ENCODE measurements around the gene TNRC18. TPM values are rescaled to one million over a fixed set of nuclear protein-coding genes. Genes with fewer than 3 reads are reported as not detected.

The TNRC18 gene
- total RNA-seq, 2 experiments from 2014 or later: 12.2 to 64.2 TPM

- H4K20me1 ChIP-seq (ENCODE audit: insufficient read depth, low read length): no peaks in the 10 kb centered on the region; the same call in 1 of the 2 replicates
- POLR2A ChIA-PET: interaction anchor here (1.1 kb wide), 1 partner anchor 24 kb away, joined by 7 read pairs; no protein-coding TSS in a partner anchor
- no peak overlapping the region for H3K4me3 ChIP-seq (ENCODE audit: low read depth, low read length, poor library complexity, severe bottlenecking)
- TF ChIP-seq CTCF (conservative IDR thresholded peaks at IDR 0.05; ENCODE audit: low read length) (no peak), EZH2phosphoT487 (IDR thresholded peaks at IDR 0.05; ENCODE audit: borderline replicate concordance, low read depth, low read length) (no peak)
- CTCF ChIA-PET (ENCODE audit: unreplicated experiment): interaction anchor here (0.6 kb wide), 1 partner anchor 229 kb away, joined by 3 read pairs; no protein-coding TSS in a partner anchor
- H3K4me1 ChIP-seq (ENCODE audit: insufficient read depth, low read length, poor library complexity, severe bottlenecking): no peaks in the 10 kb centered on the region
- DNase-seq (ENCODE audit: low spot score): no peak
- no peaks in the 10 kb centered on the region for H3K9me3 ChIP-seq (ENCODE audit: low read length)
- intact Hi-C loops (cut with micrococcal nuclease; ENCODE audit: unreplicated experiment): no loop called here
- no peaks in the 10 kb centered on the region for H3K79me2 ChIP-seq (ENCODE audit: insufficient read depth, low read depth, low read length)
- H2AFZ ChIP-seq (ENCODE audit: low read length): no peak overlapping the region
- H3K9me2 ChIP-seq (ENCODE audit: insufficient read depth, low read length): no peaks in the 10 kb centered on the region
- no peaks in the 10 kb centered on the region for H3K36me3 ChIP-seq (ENCODE audit: insufficient read depth, low read length)
- H3K27ac ChIP-seq (ENCODE audit: low read depth, low read length, poor library complexity, severe bottlenecking): no peak overlapping the region
- no TSS peak for BruUV-seq (replicated peaks)
- no peak overlapping the region for H3K4me2 ChIP-seq (ENCODE audit: low read length)
Measured at GRCh38 chr7:5379546-5379945, 44.1 kb downstream of the TNRC18 start.

- Histone ChIP-seq H3K79me2 (ENCODE audit: insufficient read depth, low read depth, low read length) (no peaks in the 10 kb centered on the region), H3K9me2 (ENCODE audit: insufficient read depth, low read length) (no peaks in the 10 kb centered on the region), H3K4me3 (ENCODE audit: low read depth, low read length, poor library complexity, severe bottlenecking) (no peak overlapping the region), H3K36me3 (ENCODE audit: insufficient read depth, low read length) (peaks cover 3% of the 10 kb centered on the region; the same call in 1 of the 2 replicates), H3K27ac (ENCODE audit: low read depth, low read length, poor library complexity, severe bottlenecking) (no peak overlapping the region), H4K20me1 (ENCODE audit: insufficient read depth, low read length) (no peaks in the 10 kb centered on the region; the same call in 1 of the 2 replicates), H3K9me3 (ENCODE audit: low read length) (no peaks in the 10 kb centered on the region), H3K4me1 (ENCODE audit: insufficient read depth, low read length, poor library complexity, severe bottlenecking) (no peaks in the 10 kb centered on the region), H2AFZ (ENCODE audit: low read length) (no peak overlapping the region), H3K4me2 (ENCODE audit: low read length) (no peak overlapping the region)
- CTCF ChIA-PET (ENCODE audit: unreplicated experiment): no interaction called here
- intact Hi-C loops (cut with micrococcal nuclease; ENCODE audit: unreplicated experiment): no loop called here
- POLR2A ChIA-PET: interaction anchor here (1.1 kb wide), 1 partner anchor 20 kb away, joined by 3 read pairs; no protein-coding TSS in a partner anchor
- BruUV-seq (replicated peaks): no TSS peak
- DNase-seq (ENCODE audit: low spot score): no peak
- TF ChIP-seq EZH2phosphoT487 (IDR thresholded peaks at IDR 0.05; ENCODE audit: borderline replicate concordance, low read depth, low read length): no peak
- no peak for TF ChIP-seq CTCF (conservative IDR thresholded peaks at IDR 0.05; ENCODE audit: low read length)
Measured at GRCh38 chr7:5377816-5378215, 45.8 kb downstream of the TNRC18 start.

- no peak overlapping the region for H3K4me3 ChIP-seq (ENCODE audit: low read depth, low read length, poor library complexity, severe bottlenecking)
- H3K79me2 ChIP-seq (ENCODE audit: insufficient read depth, low read depth, low read length): no peaks in the 10 kb centered on the region
- intact Hi-C loops (cut with micrococcal nuclease; ENCODE audit: unreplicated experiment): no loop called here
- POLR2A ChIA-PET: no interaction called here
- H3K27ac ChIP-seq (ENCODE audit: low read depth, low read length, poor library complexity, severe bottlenecking): no peak overlapping the region
- BruUV-seq (replicated peaks): no TSS peak
- H3K4me2 ChIP-seq (ENCODE audit: low read length): no peak overlapping the region
- H2AFZ ChIP-seq (ENCODE audit: low read length): no peak overlapping the region
- H3K9me3 ChIP-seq (ENCODE audit: low read length): no peaks in the 10 kb centered on the region
- CTCF ChIA-PET (ENCODE audit: unreplicated experiment): no interaction called here
- no peaks in the 10 kb centered on the region for H3K9me2 ChIP-seq (ENCODE audit: insufficient read depth, low read length)
- H3K36me3 ChIP-seq (ENCODE audit: insufficient read depth, low read length): peaks cover 3% of the 10 kb centered on the region; the same call in 1 of the 2 replicates
- no peak for DNase-seq (ENCODE audit: low spot score)
- H4K20me1 ChIP-seq (ENCODE audit: insufficient read depth, low read length): no peaks in the 10 kb centered on the region; the same call in 1 of the 2 replicates
- H3K4me1 ChIP-seq (ENCODE audit: insufficient read depth, low read length, poor library complexity, severe bottlenecking): no peaks in the 10 kb centered on the region
- TF ChIP-seq CTCF (conservative IDR thresholded peaks at IDR 0.05; ENCODE audit: low read length): no peak
- TF ChIP-seq EZH2phosphoT487 (IDR thresholded peaks at IDR 0.05; ENCODE audit: borderline replicate concordance, low read depth, low read length): no peak
Measured at GRCh38 chr7:5377279-5377678, 46.4 kb downstream of the TNRC18 start.
